IPS-18c (cell line): ENCODE data around the gene RNF141.

Source experiments
- H3K4me3 ChIP-seq: 2 replicates; pipeline ENCODE4 v1.7.0; 2013; ENCODE audit warnings: low read depth, mild to moderate bottlenecking, low read length, moderate library complexity; ENCODE audit not compliant: insufficient read depth
- H3K9me3 ChIP-seq: one replicate; pipeline ENCODE4 v1.6.1; 2013; ENCODE audit warnings: mild to moderate bottlenecking, low read length, moderate library complexity; ENCODE audit not compliant: control insufficient read depth, insufficient read depth

RNF141 gene

DNA sequence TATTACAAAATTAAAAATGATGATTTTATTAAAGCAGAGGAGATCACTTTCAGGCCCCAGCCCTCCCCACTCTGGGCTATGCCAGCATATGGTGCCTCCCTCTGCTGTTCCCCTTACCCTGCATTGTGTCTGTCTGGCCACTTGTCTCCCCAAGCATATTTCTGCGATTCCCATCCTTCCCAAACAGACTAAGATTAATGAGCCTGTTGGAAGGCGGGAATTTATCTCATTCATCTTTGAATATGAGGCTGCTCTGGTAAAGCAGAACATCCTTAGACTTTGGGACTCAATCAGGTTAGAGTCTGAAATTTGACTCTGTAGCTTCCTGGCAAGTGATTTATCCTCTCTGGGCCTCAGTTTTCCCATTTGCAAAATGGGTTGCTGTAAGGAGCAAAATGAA lies 60.2 kb downstream of the RNF141 start:
- Histone ChIP-seq H3K4me3 (no peak overlapping the region), H3K9me3 (no peaks in the 10 kb centered on the region)

DNA sequence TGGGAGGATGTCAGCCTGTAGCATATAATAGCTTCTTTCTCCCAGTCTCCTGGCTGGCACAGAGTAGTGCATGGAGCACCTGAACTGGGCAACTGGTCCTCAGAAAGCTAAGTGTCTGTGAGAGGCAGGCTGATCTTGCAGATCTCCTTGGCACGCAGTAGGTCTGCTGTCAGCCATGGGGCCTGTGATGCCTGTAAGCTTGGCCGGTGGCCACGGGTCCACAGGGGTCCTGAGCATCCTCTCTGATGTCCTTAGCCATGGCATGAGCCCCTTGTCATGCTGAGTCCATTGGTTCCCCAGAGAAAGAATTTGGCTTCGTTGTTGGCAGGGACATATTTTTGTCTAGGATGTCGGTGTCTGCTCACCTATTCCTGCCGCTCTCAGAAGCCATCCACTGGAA lies 61.0 kb downstream of the RNF141 start:
- no peak overlapping the region for H3K4me3 ChIP-seq
- no peaks in the 10 kb centered on the region for H3K9me3 ChIP-seq

DNA sequence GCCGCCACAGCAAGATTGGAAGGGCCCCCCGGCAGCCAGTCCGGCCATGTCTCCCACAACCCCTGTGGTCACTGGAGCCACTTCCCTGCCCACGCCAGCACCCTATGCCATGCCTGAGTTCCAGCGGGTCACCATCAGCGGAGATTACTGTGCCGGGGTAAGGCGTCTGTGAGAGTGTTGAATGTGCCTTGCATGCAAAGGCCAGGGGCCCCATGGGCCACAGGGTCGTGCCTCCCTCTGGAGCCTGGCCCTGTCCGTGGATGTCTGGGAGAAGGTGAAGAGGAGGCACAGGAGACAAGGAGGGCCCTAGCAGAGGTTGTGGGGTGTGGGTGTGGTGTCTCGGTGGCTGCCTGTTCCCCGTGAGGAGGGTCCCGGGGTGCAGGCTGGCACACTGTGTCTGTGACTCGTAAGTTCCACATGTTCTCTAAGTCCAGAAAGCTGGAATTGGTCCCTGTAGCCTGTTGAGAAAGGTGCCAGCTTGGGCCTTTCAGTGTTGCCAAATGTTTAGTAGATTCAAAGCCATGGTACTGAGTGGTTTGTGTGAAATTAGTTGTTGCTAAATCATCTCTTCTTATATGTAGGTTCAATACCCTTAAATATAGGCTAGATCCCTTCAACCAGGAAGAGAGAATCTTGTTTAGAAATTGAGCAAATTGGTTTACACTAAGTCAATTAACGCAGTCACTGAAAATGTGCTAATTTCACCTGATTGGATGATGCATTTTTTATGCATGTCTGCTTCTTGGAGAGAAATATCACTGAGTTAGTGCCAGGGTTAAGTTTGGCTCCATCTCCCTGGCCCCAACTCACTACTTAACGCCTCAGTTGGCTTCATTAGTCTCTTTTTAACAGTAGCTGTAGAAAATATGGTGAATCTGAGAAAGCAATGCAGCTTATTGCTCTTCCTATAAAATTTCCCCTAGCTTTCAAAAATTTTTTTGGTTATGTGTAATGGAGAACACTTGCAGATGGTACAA lies 62.1 kb downstream of the RNF141 start:
- no peaks in the 10 kb centered on the region for H3K9me3 ChIP-seq
- H3K4me3 ChIP-seq = no peak overlapping the region

DNA sequence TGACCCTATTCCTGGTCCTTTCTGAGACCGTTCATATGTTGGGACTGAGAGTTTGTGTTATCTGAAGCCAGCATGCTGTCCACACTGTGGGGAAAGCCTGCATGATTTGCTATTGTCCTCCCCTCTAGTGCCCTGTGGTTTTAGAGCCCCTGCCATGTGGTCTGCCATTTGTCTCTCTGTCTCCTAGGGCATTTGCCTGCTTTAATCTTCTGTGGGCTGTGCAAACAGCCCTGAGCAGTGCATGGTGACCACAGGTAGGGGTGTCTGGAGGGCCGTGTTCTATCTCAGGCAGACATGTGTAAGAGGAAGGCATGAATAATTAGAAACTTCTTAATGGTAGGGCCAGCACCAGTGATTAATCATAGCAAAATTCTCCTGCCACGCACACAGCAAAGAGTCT lies 62.9 kb downstream of the RNF141 start:
- Histone ChIP-seq H3K9me3 (no peaks in the 10 kb centered on the region), H3K4me3 (no peak overlapping the region)

DNA sequence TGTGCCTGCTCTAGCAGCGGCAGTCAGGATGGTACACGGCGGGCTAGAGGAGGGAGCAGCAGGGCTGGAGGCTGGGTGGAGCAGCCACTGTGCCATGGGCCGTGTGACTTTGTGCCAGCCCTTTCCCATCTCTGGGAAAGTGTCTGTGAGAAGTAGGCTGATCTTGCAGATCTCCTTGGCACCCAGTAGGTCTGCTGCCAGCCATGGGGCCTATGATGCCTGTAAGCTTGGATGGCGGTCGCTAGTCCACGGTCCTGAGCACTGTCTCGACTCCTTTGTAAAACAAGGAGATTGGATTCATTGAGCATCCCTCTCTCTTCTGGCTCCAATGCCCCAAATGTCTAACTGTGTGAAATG lies 63.3 kb downstream of the RNF141 start:
- Histone ChIP-seq H3K9me3 (no peaks in the 10 kb centered on the region), H3K4me3 (no peak overlapping the region)

DNA sequence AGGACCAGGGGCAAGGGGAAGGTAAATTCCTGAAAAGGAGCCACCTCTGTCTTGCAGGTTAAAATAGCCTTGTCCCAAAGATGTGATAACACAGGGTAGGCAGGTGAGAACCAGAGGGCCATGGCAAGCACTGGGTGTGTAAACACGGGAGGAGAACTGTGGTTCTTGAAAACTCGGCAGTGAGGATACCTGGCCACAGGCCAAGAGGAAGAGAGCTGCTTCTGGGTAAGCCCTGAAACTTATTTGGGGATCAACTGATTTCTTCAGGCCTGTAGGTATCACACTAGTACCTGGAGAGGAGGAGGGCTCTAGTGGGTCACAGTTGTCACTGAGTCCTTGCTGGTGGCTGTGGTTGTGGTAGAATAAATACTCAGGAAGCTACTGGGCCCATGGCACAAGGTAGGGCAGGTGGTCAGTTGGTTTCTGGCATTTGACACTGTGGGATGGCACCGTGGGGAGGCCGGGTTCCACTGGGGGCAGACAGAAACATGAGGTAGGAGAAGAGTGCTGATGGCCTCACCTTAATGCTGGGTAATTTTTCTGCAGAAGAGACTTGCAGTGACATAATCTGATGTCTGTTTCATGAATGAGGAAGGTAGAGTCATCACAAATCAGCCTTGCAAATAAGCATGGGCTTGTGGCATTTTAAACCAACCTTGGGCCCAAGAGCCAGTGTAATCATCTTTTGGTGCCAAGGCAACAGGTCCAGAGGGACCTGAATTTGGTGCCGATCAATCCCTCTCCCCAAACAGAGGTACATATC lies 63.9 kb downstream of the RNF141 start:
- no peak overlapping the region for H3K4me3 ChIP-seq

DNA sequence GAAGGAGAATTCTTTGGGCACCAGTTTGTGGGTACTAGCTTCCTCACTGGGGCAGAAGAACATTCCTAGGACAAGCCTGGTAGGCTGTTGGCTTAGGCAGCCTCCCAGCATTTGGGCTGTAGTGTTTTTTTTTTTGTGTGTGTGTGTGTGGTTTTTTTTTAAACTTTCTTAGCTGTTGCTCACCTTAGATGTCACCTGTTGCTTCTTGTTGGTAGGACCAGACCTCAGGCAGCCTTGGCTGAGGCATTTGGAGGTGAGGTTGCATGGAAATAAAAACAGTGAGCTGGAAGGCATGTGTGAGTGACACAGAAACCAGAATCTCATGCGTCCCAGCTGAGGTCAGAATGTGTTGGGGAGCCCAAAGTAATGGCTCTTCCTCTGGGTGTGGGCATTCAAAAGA lies 64.6 kb downstream of the RNF141 start:
- no peak overlapping the region for H3K4me3 ChIP-seq
- H3K9me3 ChIP-seq = no peaks in the 10 kb centered on the region

More for the DNA sequence above, 63.9 kb downstream of the RNF141 start:
- H3K9me3 ChIP-seq = no peaks in the 10 kb centered on the region

DNA sequence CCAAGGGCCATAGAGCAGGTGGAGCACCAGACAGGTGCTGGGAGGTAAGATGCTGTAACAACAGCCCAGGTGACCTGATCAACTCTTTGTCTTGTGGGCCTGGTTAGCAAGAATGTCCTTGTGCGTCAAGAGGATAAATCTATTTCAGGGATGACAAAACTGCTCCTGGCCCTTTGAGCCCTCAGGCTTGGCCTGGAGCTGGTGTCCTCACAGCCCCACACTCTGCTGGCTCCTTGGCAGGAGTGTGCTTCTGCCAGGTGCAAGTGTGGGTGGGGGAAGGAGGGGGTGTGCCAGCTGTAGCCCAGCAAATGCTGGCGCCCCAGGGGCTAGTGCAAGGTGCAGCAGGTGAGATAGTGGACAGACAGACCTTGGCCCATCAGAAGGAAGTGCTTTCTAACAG lies 66.4 kb downstream of the RNF141 start:
- Histone ChIP-seq H3K4me3 (no peak overlapping the region), H3K9me3 (no peaks in the 10 kb centered on the region)

DNA sequence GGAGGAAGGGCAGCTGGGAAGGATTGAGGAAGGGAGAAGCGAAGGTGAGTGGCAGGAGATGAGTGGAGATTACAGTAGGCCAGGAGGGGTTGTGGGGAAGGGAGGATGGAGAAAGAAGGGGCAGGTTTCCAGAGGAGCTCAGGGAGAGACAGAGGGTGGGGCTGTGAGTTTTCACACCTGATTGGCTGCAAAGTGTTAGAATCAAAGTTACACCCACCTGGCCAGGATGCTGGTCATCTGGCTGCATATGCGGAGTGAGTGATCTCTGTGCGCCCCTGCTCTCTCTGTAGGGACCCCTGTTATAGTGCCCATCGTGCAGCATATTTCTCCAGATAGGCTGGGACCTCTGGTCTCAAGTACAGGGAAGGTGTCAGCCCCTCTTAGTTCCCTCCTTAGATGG lies 67.6 kb downstream of the RNF141 start:
- Histone ChIP-seq H3K9me3 (no peaks in the 10 kb centered on the region), H3K4me3 (no peak overlapping the region)

DNA sequence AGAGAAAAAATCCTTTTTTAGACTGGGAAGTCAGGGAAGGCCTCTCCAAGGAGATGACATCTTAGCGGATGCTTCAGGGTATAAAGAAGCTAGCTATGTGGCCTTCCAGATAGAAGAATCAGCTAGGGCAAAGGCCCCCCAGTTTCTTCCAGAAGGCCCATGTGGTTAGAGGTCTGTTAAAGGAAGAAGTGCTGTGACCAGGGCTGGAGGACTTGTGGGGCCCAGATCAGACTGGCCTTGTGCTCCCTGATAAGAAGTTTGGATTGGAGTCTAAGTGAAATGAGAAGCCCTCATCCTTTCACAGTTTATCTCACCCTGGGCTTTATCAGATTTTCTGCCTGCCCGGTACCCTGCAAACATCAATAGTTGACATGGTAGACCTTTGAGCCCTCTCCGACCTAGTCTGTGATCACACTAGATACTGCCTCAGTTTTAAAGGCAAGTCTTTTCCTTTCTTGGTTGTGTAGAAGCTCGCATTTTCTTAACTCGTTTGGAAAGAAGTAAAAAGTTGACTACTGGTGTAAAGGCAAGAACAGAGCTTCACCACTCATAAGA lies 78.2 kb downstream of the RNF141 start:
- Histone ChIP-seq H3K9me3 (no peaks in the 10 kb centered on the region), H3K4me3 (no peak overlapping the region)
